ENCODE results near the gene BNIPL.

DNA sequence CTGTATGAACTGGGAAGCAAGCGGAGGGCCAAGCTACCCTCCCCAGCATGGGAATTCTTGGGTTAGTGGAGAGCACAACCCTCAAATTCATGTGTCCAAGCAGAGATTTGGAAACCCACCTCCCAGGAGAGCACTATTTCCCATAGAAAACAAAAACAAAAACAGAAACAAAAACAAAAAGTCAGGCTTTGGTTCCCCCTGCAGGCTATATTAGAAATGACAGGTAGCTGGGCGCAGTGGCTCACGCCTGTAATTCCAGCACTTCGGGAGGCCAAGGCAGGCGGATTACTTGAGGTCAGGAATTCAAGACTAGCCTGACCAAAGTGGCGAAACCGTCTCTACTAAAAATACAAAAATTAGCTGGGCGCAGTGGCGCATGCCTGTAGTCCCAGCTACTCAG is 40.5 kb upstream of the BNIPL start:
- TF ChIP-seq ZC3H4 (CRISPR knock-in tag; IDR thresholded peaks at IDR 0.05; ENCODE audit: borderline replicate concordance) (no peak), RARG (CRISPR knock-in tag; IDR thresholded peaks at IDR 0.05; ENCODE audit: low read depth) (no peak), CBX5 (CRISPR knock-in tag; IDR thresholded peaks at IDR 0.05; ENCODE audit: borderline replicate concordance) (no peak), HNRNPK (IDR thresholded peaks at IDR 0.05; ENCODE audit: low read depth, low read length, poor library complexity, severe bottlenecking) (no peak), ZNF282 (IDR thresholded peaks at IDR 0.05; ENCODE audit: partially characterized antibody) (no peak), ZNF160 (CRISPR knock-in tag; IDR thresholded peaks at IDR 0.05) (no peak), REXO4 (CRISPR knock-in tag; IDR thresholded peaks at IDR 0.05; ENCODE audit: borderline replicate concordance) (no peak), ZSCAN29 (CRISPR knock-in tag; conservative IDR thresholded peaks at IDR 0.05) (no peak), RBFOX2 (IDR thresholded peaks at IDR 0.05; ENCODE audit: low read depth, low read length) (no peak)
- TF ChIP-seq, protein P1, sequence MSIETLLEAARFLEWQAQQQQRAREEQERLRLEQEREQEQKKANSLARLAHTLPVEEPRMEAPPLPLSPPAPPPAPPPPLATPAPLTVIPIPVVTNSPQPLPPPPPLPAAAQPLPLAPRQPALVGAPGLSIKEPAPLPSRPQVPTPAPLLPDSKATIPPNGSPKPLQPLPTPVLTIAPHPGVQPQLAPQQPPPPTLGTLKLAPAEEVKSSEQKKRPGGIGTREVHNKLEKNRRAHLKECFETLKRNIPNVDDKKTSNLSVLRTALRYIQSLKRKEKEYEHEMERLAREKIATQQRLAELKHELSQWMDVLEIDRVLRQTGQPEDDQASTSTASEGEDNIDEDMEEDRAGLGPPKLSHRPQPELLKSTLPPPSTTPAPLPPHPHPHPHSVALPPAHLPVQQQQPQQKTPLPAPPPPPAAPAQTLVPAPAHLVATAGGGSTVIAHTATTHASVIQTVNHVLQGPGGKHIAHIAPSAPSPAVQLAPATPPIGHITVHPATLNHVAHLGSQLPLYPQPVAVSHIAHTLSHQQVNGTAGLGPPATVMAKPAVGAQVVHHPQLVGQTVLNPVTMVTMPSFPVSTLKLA (IDR thresholded peaks at IDR 0.05) = no peak
- TF ChIP-seq, protein P2, sequence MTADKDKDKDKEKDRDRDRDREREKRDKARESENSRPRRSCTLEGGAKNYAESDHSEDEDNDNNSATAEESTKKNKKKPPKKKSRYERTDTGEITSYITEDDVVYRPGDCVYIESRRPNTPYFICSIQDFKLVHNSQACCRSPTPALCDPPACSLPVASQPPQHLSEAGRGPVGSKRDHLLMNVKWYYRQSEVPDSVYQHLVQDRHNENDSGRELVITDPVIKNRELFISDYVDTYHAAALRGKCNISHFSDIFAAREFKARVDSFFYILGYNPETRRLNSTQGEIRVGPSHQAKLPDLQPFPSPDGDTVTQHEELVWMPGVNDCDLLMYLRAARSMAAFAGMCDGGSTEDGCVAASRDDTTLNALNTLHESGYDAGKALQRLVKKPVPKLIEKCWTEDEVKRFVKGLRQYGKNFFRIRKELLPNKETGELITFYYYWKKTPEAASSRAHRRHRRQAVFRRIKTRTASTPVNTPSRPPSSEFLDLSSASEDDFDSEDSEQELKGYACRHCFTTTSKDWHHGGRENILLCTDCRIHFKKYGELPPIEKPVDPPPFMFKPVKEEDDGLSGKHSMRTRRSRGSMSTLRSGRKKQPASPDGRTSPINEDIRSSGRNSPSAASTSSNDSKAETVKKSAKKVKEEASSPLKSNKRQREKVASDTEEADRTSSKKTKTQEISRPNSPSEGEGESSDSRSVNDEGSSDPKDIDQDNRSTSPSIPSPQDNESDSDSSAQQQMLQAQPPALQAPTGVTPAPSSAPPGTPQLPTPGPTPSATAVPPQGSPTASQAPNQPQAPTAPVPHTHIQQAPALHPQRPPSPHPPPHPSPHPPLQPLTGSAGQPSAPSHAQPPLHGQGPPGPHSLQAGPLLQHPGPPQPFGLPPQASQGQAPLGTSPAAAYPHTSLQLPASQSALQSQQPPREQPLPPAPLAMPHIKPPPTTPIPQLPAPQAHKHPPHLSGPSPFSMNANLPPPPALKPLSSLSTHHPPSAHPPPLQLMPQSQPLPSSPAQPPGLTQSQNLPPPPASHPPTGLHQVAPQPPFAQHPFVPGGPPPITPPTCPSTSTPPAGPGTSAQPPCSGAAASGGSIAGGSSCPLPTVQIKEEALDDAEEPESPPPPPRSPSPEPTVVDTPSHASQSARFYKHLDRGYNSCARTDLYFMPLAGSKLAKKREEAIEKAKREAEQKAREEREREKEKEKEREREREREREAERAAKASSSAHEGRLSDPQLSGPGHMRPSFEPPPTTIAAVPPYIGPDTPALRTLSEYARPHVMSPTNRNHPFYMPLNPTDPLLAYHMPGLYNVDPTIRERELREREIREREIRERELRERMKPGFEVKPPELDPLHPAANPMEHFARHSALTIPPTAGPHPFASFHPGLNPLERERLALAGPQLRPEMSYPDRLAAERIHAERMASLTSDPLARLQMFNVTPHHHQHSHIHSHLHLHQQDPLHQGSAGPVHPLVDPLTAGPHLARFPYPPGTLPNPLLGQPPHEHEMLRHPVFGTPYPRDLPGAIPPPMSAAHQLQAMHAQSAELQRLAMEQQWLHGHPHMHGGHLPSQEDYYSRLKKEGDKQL (CRISPR knock-in tag; IDR thresholded peaks at IDR 0.05; ENCODE audit: low read depth) = no peak
